Adipose tissue (tissue), 3 donors: ENCODE data around the gene STX3. TPM values are rescaled to one million over a fixed set of nuclear protein-coding genes. Genes with fewer than 3 reads are reported as not detected.
"Not testable (repeated sequence)": the region's sequence is repeated elsewhere in the genome, so short reads cannot be mapped to it uniquely, and the experiment has no call there.

Experiments
- H3K27ac ChIP-seq: one replicate; pipeline ENCODE4 v1.5.1; 2013; ENCODE audit warnings: low read depth, low read length
- WGBS, 3 donors: extraction: QIAGEN DNeasy Blood & Tissue Kit; methylation state at CpG; one replicate each; pipeline ENCODE4 v1.1.7; 2013; 5-methylcytosine and 5-hydroxymethylcytosine counted together
- polyA plus RNA-seq, 3 donors: library from polyadenylated mRNA; stranded (reverse); fragments of 200-250 nt; gene quantifications; one replicate each; pipeline ENCODE4 v1.2.3, GENCODE V29; 2013
- donor health status: healthy with polysubstance abuse.
- donor health status: Bipolar disorder and iron deficiency.
- donor health status: healthy.

Gene STX3
- polyA plus RNA-seq, 3 donors, result 10.0 to 11.7 (median 11.4) TPM

DNA sequence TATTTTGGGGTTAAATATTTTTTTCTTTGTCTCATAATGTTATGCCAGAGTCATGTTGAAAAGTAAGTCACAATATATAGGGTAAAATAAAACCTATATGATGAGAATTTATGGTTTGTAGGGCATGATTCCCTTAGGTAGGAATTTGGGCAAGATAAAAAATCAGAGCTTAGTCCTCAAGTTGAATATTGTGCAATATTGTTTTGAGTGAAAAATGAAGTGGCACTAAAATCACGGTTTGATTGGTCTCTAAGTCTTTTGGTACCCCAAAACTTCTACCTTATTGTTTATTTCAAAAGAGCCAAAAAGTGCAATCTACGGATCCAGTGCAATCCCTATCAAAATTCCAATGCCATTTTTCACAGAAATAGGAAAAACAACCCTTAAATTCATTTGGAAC, 57.0 kb downstream of the STX3 start:
- no peak overlapping the region for H3K27ac ChIP-seq
- 88 to 91% (median 90%) methylated on average over 2 of the region's 2 CpGs for WGBS, 3 donors

DNA sequence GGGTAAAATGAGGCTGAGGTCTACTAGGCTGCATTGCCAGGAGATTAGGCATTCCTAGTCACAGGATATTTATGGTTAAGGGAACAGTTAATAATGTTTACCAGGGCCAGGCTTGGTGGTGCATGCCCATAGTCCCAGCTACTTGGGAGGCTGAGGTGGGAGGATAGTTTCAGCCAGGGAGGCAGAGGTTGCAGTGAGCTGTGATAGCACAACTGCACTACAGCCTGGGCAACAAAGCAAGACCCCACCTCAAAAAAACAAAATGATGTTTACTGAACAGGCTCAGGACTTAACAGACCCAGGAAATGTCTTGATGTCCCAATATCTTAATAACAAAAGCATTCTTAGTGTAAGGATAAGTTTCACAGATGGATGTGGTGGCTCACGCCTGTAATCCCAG, 58.2 kb downstream of the STX3 start:
- H3K27ac ChIP-seq, result no peak overlapping the region
- WGBS, 3 donors, result 86 to 94% (median 93%) methylated on average over 1 of the region's 1 CpG

DNA sequence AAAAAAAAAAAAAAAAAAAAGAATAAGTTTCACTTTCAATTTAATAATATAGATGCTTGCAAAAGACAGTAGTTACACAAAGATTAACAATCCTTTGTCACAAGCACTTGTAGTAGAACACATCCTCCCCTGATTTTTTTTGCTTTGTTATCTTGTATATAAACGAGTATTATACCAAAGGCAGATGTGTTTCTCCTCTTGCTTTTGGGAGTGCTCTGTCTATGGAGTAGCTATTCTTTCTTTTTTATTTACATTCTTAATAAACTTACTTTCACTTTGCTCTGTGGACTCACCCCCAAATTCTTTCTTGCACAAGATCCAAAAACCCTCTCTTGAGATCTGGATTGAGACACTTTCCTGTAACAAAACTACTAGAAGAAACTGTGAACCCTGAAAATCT, 58.8 kb downstream of the STX3 start:
- H3K27ac ChIP-seq, result no peak overlapping the region
- WGBS, 3 donors, result 35 to 55% (median 55%) methylated on average over 1 of the region's 1 CpG

DNA sequence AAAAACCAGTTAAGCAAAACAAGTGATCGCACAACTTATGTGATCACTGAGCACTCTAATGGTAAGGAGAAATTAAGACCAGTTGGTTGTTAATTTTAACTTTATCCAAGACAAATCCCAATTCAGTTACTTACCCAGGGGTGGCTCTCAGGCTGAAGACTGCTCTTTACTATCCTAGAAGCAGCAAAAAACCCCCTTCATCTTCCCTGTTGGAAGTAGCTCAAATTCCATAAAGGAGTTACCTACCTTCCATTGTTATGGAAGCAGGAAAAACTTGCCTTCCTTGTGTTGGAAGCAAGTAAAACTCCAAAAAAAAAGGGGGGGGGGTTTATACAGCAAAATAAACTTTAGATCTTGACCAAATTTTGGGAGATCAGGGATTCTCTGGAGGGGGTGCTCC, 60.6 kb downstream of the STX3 start:
- H3K27ac ChIP-seq, result no peak overlapping the region
- 86 to 97% (median 90%) methylated on average over 1 of the region's 1 CpG for WGBS, 3 donors

DNA sequence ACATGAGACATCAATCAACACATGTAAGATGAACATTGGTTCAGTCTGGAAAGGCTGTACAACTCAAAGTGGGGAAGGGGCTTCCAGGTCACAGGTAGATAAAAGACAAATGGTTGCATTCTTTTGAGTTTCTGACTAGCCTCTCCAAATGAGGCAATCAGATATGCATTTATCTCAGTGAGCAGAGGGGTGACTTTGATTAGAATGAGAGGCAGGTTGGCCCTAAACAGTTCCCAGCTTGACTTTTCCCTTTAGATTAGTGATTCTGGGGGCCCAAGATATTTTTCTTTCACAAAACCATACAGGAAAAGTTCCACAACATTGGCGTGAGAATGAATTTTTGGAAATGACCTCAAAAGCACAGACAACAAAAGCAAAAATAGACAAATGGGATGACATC, 61.3 kb downstream of the STX3 start:
- H3K27ac ChIP-seq, result not testable (repeated sequence)
- 62 to 84% (median 81%) methylated on average over 1 of the region's 1 CpG for WGBS, 3 donors

DNA sequence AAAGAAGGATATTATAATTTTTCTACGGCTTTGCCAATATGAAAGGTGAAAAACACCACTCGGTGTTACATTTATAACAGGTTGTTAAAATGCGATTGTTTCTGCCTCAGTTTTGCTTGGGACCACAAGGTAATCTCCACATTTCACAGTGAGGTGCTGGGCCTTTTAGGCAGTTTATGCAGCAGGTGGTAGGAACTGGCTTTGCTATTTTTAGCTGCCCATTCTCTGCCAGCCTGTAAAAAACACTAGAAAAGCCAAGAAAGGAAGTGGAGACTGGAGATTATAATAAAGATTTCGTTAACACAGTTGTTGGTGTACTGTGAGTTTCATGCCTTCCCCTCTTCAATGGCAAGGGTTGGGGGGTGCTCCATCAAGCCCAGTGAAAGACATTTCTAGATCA, 63.4 kb downstream of the STX3 start:
- WGBS, 3 donors, result 54 to 73% (median 55%) methylated on average over 4 of the region's 4 CpGs
- no peak overlapping the region for H3K27ac ChIP-seq

DNA sequence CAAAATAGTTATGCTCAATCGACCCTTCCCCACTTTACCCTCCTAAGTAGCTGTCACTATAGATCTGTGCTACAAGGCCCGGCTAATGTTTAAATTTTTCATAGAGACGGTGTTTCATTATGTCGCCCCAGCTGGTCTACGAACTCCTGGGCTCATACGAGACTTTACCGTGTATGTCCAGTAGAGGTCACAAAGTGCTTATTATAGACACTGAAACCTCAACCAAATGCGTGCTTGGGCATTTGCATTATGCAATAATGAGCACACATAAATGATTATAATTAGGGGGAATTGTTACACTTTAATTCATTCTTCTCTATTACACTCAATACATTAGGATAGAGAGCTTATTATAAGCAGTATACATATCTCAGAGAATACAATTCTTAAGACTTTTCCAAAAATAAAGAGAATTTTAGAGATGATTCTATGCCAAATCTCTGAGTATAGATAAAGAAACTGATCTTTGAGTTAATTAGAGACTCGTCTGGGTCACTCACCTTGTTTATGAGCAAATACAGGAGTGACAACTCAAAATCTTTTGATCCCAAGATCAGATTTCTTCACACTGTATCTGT, 67.9 kb downstream of the STX3 start:
- no peak overlapping the region for H3K27ac ChIP-seq
- 4 to 5% (median 5%) methylated on average over 9 of the region's 9 CpGs for WGBS, 3 donors

DNA sequence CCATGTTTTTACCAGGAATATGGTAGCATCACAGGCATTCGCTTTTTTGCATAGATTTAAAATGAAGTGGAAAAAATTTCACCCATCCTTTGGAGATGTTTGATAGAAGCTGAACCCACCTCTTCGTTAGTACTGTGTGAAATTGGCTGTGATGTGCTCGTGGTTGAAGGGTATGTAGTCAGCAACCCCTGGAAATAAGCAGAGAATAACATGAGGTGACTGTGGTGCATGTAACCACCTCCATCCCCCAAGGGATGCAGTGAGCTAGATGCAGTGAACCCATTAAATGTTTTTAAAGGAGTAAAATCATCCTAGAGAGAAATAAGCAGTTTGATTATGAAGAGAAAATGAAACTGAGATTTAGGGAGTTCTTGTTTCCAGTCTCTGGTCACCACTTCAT, 74.2 kb downstream of the STX3 start:
- H3K27ac ChIP-seq, result no peak overlapping the region
- 82 to 84% (median 83%) methylated on average over 3 of the region's 3 CpGs for WGBS, 3 donors

DNA sequence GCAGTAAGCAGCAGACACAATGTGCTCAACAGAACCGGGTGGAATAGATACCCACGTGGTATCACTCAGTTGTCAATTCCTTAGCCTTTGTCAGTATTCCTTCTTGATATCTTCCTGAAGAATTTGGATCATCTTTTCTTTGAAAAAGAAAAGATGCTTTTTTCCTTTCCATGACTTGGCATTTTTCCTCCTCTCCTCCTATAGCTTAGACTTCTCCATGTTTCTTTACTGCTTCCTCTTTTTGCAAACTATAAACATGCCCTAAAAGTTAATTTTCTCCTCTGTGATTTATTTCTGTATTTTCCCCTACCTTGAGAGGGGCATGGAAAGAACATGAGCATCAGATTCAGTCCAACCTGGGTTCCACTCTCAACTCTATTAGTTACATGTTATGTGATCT, 78.4 kb downstream of the STX3 start:
- H3K27ac ChIP-seq, result no peak overlapping the region
- 79 to 87% (median 80%) methylated on average over 2 of the region's 2 CpGs for WGBS, 3 donors

DNA sequence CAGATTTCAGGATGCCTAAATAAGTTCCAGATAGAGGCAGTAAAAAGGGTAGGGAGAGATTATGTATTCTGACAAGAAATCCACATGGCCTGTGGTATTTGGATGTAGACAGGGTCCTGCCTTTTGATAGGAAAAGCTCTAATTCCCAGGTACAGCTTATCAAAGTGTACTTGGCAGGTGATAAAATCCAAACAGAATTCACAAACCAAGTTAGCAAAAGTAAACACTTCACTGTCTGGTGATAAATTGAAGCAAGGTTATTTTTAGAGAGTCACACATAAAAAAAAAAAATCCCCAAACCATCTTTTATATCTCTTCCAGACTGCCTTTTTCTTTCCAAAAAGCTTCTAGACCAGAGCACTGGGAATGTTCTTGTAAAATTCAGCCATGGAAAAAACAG, 84.4 kb downstream of the STX3 start:
- H3K27ac ChIP-seq, result no peak overlapping the region

DNA sequence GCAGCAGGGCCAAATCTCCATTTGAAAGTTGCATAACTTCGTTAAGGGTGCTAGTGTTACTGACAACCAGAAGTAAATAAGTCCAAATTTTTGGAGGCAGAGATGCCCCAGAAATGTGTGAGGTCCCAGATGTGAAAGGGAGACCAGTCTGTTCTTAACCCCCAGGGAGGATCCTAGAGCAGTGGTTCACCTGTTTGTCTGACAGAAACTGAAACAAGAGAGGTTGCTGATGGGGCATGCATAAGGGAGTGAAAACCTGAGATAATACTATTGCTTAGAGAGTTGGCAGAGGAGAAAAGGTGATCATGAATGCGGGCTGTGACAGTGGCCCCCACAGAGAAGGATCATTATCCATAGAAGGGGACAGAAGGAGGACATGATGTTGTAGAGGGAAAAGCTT, 86.3 kb downstream of the STX3 start:
- H3K27ac ChIP-seq, result no peak overlapping the region
- WGBS, 3 donors, result 90 to 98% (median 92%) methylated on average over 2 of the region's 2 CpGs

DNA sequence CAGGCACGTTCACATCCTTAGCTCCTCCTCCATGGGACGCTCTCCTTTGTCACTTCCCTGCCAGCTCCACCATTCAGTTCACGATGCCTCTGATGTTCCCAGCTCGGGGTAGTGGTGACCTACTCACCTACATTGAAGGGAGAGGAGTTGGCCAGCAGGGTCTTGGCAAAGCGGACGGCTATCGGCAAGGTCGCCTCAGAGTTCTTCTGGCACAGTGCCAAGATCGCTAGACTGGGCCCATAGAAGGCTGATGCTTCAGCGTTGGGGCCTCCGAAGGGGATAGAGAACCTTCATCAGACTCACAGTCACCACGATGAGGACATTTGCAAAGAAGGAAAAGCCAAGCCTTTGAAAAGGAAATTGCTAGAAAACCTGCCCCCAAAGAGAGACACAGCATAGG, 87.1 kb downstream of the STX3 start:
- no peak overlapping the region for H3K27ac ChIP-seq
- 68 to 78% (median 76%) methylated on average over 12 of the region's 12 CpGs for WGBS, 3 donors

DNA sequence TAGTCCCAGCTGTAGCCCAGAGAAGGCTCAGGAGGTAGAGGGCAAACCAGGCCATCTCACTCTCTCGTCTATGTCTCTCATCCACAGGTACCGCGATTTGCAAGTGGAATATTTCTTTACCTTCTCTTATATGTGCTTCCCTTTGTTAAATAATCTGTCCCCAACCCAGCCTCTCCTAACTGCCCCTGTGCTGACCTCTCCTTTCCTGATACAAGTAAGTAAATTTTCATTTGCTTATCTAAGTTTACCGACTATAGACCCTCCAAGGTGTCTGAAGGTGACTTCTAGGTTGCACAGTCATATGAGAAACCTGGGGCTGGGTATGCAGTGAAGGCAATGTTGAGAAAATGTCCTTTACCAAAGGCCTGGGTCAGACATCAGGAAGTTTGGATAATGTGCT, 90.2 kb downstream of the STX3 start, which contains the start of gene CBLIF:
TSS of gene CBLIF (minus strand) at position 101 of the 400 bp plus-strand sequence. CDS start at position 55, 46 bp downstream.
- WGBS, 3 donors, result 71 to 76% (median 75%) methylated on average over 4 of the region's 4 CpGs
- no peak within 1 kb of the TSS for H3K27ac ChIP-seq

DNA sequence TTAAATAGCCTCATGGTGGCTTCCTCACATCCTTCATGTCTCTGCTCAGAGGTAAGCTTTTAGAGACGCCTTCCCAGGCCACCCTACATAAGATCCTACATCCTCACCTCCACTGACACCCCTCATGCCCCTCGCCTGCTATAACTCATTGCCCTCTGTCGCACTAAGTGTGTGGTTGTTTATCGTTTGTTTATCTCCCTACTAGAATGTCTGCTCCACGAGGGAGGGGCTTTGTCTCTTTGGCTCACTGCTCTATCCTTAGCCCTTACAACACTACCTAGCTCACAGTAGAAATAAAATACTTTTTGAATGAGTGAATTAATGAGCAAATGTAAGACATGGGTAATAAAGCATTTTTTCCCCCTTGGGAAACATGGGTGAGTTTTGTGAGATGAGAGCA, 91.4 kb downstream of the STX3 start:
- no peak overlapping the region for H3K27ac ChIP-seq
- WGBS, 3 donors, result 52 to 77% (median 58%) methylated on average over 5 of the region's 5 CpGs

DNA sequence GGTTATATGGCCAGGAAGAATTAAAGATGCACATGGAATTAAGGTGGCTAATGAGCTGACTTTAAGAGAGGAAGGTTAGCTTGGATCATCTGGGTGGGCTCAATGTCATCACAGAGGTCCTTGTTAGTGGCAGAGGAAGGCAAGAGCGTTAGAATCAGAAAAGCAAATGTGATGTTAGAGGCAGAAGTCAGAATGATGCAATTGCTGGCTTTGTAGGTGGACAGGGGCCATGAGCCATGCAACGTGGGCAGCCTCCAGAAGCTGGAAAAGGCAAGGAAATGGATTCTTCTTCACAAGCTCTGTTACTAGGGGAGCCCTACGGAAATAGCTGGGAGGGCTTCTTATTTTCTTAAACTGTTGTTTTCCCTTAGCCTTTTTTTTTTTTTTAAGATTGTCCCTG, 92.5 kb downstream of the STX3 start:
- no peak overlapping the region for H3K27ac ChIP-seq
- WGBS, 3 donors, result 56 to 85% (median 67%) methylated on average over 3 of the region's 3 CpGs

DNA sequence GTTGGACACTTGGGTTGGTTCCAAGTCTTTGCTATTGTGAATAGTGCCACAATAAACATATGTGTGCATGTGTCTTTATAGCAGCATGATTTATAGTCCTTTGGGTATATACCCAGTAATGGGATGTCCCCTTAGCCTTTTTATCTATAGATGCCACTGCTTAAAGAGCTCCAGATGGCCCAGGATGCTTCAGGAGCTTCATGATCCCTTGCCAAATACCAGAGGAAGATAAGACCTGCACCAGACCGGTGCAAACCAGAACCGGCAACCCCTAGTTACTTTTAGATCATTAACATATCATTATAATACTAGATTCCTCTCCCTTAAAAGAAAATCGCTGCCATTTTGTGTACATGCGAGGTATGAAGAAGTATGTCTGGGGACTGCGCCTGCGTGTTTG, 93.3 kb downstream of the STX3 start:
- 88 to 94% (median 89%) methylated on average over 6 of the region's 6 CpGs for WGBS, 3 donors
- not testable (repeated sequence) for H3K27ac ChIP-seq

DNA sequence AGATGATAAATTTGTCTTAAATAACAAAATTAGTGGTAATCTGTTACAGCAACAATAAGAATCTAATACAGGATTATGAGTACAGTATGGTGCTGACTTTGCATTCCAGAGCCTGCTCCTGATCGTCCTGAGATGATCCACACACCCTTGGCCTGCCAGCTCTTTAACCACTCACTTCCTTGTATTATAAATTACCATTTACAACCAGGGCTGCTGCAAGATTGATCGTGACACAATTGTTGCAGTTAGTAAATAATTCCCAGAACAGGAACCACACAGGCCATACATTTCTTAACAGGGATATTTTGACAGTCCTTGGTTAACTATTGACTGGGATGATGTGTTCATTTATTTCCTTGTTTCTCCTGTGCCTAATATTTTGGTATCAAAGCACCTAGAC, 94.0 kb downstream of the STX3 start:
- 8 to 29% (median 20%) methylated on average over 2 of the region's 2 CpGs for WGBS, 3 donors

DNA sequence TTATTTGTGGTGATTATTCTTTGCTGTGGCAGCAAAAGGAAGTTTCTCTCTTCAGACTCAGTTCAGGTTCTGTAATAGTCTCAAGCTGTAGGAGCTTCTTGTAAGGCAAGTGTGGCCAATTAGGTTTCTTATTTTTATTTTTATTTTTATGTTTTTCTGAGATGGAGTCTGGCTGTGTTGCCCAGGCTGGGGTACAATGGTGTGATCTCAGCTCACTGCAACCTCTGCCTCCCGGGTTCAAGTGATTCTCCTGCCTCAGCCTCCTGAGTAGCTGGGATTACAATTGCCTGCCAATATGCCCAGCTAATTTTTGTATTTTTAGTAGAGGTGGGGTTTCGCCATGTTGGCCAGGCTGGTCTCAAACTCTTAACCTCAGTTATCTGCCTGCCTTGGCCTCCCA, 94.4 kb downstream of the STX3 start:
- not testable (repeated sequence) for H3K27ac ChIP-seq
- WGBS, 3 donors, result 85 to 97% (median 90%) methylated on average over 2 of the region's 2 CpGs

More for the DNA sequence above, 94.0 kb downstream of the STX3 start:
- no peak overlapping the region for H3K27ac ChIP-seq

DNA sequence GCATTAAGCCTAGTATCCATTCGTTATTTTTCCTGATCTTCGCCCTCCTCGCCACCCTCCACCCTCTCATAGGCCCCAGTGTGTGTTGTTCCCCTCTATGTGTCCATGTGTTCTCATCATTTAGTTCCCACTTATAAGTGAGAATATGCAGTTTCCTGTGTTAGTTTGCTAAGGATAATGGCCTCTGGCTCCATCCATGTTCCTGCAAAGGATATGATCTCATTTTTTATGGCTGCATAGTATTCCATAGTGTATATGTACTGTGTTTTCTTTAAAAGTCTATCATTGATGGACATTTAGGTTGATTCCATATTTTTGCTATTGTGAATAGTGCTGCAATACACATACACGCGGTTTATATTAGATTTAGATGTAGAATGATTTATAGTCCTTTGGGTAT, 96.2 kb downstream of the STX3 start:
- 90 to 94% (median 92%) methylated on average over 5 of the region's 5 CpGs for WGBS, 3 donors
- H3K27ac ChIP-seq, result not testable (repeated sequence)

DNA sequence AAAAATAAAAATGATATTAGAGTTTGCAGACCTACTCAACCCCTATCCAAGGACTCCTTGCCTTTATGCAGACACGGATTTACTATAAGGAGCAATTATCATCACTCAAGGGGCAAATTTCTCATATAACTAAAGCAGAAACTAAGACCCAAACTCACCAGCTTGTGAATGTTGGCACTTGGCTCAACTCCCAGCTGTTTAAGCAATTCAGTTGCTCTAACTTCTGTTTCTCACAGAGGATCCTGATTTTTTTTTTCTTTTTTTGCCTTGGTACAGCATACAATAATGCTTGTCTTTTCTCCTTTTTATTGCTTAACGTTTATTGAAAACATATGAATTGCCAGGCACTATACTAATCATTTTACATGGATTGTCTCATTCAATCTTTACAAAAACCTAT, 99.7 kb downstream of the STX3 start:
- 24 to 52% (median 47%) methylated on average over 2 of the region's 2 CpGs for WGBS, 3 donors
- no peak overlapping the region for H3K27ac ChIP-seq
